Neural progenitor cell (in vitro differentiated cells): ENCODE results near the gene TVP23B. TPM values are rescaled to one million over a fixed set of nuclear protein-coding genes. Genes with fewer than 3 reads are reported as not detected.
"Not testable (repeated sequence)": the region's sequence is repeated elsewhere in the genome, so short reads cannot be mapped to it uniquely, and the experiment has no call there.

Experiments
- DNase-seq: peaks from one replicate; pipeline ENCODE4 v3.0.0-alpha.2; 2016; ENCODE audit warnings: low spot score
- H2AFZ ChIP-seq: fragments of 200-600 bp; sonication (generic); replicated peaks from 2 replicates; pipeline ENCODE4 v1.6.1; 2016; ENCODE audit warnings: antibody characterized with exemption
- H3F3A ChIP-seq: fragments of 200-600 bp; sonication (generic); 2 replicates; pipeline ENCODE4 v1.6.1; 2016; ENCODE audit warnings: antibody characterized with exemption, low read depth
- H3K27ac ChIP-seq: fragments of 200-600 bp; sonication (generic); 2 replicates; pipeline ENCODE4 v1.5.1; 2016; ENCODE audit warnings: mild to moderate bottlenecking
- H3K27me3 ChIP-seq: fragments of 200-600 bp; sonication (generic); 2 replicates; pipeline ENCODE4 v1.6.1; 2016; ENCODE audit warnings: mild to moderate bottlenecking, moderate library complexity
- H3K36me3 ChIP-seq: fragments of 200-600 bp; sonication (generic); 2 replicates; pipeline ENCODE4 v1.5.1; 2016
- H3K4me1 ChIP-seq: fragments of 200-600 bp; sonication (generic); 2 replicates; pipeline ENCODE4 v1.6.1; 2016; ENCODE audit warnings: mixed run types
- H3K4me2 ChIP-seq: fragments of 200-600 bp; sonication (generic); 2 replicates; pipeline ENCODE4 v1.6.1; 2016
- H3K4me3 ChIP-seq: fragments of 200-600 bp; sonication (generic); 2 replicates; pipeline ENCODE4 v1.5.1; 2016
- H3K79me2 ChIP-seq: fragments of 200-600 bp; sonication (generic); 2 replicates; pipeline ENCODE4 v1.6.1; 2016; ENCODE audit warnings: low read depth
- H3K9ac ChIP-seq: fragments of 200-600 bp; sonication (generic); 2 replicates; pipeline ENCODE4 v1.6.1; 2016
- H3K9me3 ChIP-seq: fragments of 200-600 bp; sonication (generic); 2 replicates; pipeline ENCODE4 v1.5.1; 2016; ENCODE audit warnings: low read depth
- H4K20me1 ChIP-seq: fragments of 200-600 bp; sonication (generic); 2 replicates; pipeline ENCODE4 v1.6.1; 2016; ENCODE audit warnings: low read depth
- H3K27ac Mint-ChIP-seq: 3 replicates; pipeline ENCODE4 v1.8.0; 2021; ENCODE audit warnings: mixed read lengths
- H3K27me3 Mint-ChIP-seq: 2 replicates; pipeline ENCODE4 v1.8.0; 2022; ENCODE audit warnings: low read depth, mild to moderate bottlenecking, inconsistent platforms, moderate library complexity, mixed read lengths; ENCODE audit not compliant: insufficient read depth
- H3K36me3 Mint-ChIP-seq: 3 replicates; pipeline ENCODE4 v1.8.0; 2021; ENCODE audit warnings: mixed read lengths
- H3K4me1 Mint-ChIP-seq: 3 replicates; pipeline ENCODE4 v1.8.0; 2021; ENCODE audit warnings: mixed read lengths
- H3K4me3 Mint-ChIP-seq: 3 replicates; pipeline ENCODE4 v1.8.0; 2021; ENCODE audit warnings: mild to moderate bottlenecking, moderate library complexity, mixed read lengths
- H3K9me3 Mint-ChIP-seq: 3 replicates; pipeline ENCODE4 v1.8.0; 2020; ENCODE audit warnings: mixed read lengths
- total RNA-seq: library from RNA; depleted of rRNA; stranded (reverse); fragments of >200 nt; gene quantifications from 2 replicates; pipeline ENCODE4 v1.2.3, GENCODE V29; 2015; ENCODE audit warnings: low replicate concordance

The TVP23B gene
- 33.0 and 49.6 TPM in 2 replicates for total RNA-seq

DNA sequence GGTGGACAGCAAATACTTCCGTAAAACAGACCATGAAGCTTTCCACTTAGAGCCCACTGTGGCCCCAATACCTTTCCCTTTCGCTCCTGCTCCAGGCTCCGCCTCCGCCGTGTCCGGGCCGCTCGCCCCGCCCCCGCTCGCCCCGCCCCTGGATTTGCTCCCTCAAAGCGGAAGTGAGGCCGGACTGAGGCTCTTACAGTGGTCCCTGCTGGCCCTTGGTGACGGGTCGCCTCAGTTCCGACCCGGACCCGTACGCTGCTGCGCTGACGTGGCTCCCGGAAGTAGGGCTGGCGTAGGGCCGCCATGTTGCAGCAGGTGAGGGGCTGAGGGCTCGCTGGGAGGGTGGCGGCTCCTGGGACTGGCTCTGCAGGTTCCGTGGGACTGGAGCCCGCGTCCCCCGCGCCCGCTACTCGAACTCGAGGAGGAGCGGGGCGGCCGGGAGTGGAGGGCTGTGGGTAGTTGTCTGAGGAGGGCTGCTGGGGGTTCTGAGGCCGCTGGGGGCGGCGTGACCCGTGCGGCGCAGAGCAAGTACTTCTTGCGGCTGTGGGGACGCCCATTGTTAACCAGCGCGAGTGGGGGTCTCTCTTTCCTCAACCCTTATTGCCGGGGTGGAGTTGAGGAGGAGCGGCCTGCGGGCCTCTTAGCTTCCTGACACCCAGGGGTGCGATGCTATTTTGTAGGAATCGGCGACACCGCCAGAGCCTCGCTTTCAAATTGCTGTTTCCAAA, at the start of gene TVP23B:
Gene TVP23B (plus strand): TSS at position 193 of the 728 bp plus-strand sequence. CDS start 111 bp downstream, at position 304.
- Histone ChIP-seq H3K79me2 (peaks cover 36% of the 10 kb centered on the region), H3K4me2 (peak within 1 kb of the TSS; percentile 79), H3K9ac (peak within 1 kb of the TSS; percentile 58), H3K4me3 (peak within 1 kb of the TSS; percentile 68)
- H2AFZ ChIP-seq, H3K27me3 ChIP-seq, H3K9me3 ChIP-seq, H3K36me3 ChIP-seq, H3K4me1 Mint-ChIP-seq, H4K20me1 ChIP-seq, H3K27me3 Mint-ChIP-seq, H3K4me1 ChIP-seq, H3K36me3 Mint-ChIP-seq, H3K27ac ChIP-seq, H3K9me3 Mint-ChIP-seq, H3F3A ChIP-seq: not testable (repeated sequence)
- H3K27ac Mint-ChIP-seq = peak within 1 kb of the TSS; percentile 93
- peak within 1 kb of the TSS; percentile 94 for H3K4me3 Mint-ChIP-seq
- peak; percentile 97 for DNase-seq

DNA sequence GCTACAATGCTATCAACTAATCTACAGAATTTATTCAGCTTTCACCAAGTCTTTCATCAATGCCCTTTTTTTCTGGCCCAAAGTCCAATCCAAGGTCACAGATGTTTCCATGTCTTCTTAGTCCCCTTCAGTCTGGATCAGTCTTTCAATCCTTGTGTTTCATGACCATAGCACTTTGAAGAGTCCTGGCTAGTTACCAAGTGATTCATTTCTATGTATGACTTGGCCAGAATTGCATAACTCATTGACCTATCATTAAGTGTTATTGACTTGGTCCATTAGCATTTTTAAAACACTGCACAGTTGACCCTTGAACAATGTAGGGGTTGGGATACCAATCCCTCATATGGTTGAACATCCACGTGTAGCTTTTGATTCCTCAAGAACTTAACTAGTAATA, 48.5 kb upstream of the TVP23B start:
- not testable (repeated sequence) for H3K9me3 Mint-ChIP-seq, H3K27ac Mint-ChIP-seq

DNA sequence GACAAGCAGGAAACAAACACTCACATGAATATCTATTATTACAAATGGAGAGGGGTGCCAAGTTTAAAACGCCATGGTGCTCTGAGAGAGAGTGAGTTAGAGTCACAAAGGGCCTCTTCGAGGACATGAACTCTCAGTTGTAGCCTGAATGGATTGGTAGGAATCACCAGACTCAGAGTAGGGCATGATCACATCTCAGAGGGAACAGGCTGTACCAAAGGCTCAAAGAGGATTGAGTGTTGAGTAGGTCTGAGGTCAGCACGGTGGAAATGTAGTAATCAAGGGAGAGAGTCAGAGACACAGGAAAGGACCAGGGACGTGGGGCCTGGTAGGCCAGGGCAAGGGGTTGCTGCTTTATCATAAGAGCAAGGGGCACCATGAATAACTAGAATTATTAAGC, 47.6 kb upstream of the TVP23B start:
- H3K4me1 Mint-ChIP-seq, H3K27me3 Mint-ChIP-seq, H3K4me3 ChIP-seq, H3K9ac ChIP-seq, H2AFZ ChIP-seq, H3K9me3 ChIP-seq, H3K79me2 ChIP-seq, DNase-seq, H3K27me3 ChIP-seq, H3K4me1 ChIP-seq, H3K27ac ChIP-seq, H3K4me3 Mint-ChIP-seq, H3K36me3 ChIP-seq, H4K20me1 ChIP-seq, H3F3A ChIP-seq, H3K4me2 ChIP-seq, H3K27ac Mint-ChIP-seq, H3K9me3 Mint-ChIP-seq, H3K36me3 Mint-ChIP-seq: not testable (repeated sequence)

More for the DNA sequence above, 48.5 kb upstream of the TVP23B start:
- not testable (repeated sequence) for H3K36me3 ChIP-seq, H3K27me3 ChIP-seq, H3K79me2 ChIP-seq, H3K9ac ChIP-seq, H3K27me3 Mint-ChIP-seq, H2AFZ ChIP-seq, H3K4me3 ChIP-seq, H3K4me1 ChIP-seq, H3F3A ChIP-seq, H4K20me1 ChIP-seq, H3K4me2 ChIP-seq, H3K36me3 Mint-ChIP-seq, H3K27ac ChIP-seq, H3K4me3 Mint-ChIP-seq, H3K4me1 Mint-ChIP-seq, DNase-seq, H3K9me3 ChIP-seq

DNA sequence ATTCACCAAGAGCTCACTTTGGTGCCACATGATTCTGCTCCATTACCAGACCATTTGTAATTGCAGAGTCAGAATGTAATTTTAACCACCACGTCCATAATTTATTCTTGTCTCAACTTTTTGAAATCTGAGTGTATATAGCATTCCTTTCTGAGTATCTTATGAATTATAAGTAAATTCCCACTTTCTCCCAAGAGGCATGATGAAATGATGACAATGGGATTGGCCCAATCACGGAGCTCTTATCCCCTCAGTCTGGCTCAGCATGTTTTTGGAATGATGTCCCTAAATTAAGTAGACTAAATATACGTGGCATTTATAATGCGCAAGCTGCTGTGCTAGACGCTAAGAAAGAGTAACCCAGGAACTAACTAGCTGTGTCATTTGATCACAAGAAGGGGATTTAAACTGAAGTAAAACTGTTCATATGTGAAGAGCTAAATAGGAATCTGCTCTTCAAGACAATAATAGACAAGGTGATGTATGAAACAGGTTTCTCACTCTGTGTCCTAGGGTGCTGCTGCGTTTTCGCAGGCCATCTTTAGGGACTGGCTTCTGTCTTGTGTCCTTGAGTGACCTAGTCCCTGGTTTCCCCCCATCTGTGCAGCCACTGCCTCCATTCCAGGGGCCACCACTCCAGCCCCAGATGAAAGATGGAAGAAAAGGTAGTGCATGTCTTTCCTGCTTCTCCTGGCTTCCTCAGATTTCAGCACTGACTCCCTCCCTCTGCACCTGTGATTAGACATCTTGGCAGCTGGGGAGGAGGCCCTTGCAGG, 41.2 kb upstream of the TVP23B start:
- H3K36me3 ChIP-seq, H3K9ac ChIP-seq, H3K27me3 ChIP-seq, H4K20me1 ChIP-seq, H3K27me3 Mint-ChIP-seq, H3F3A ChIP-seq, H2AFZ ChIP-seq, DNase-seq, H3K4me3 ChIP-seq, H3K4me1 ChIP-seq, H3K9me3 ChIP-seq, H3K36me3 Mint-ChIP-seq, H3K27ac Mint-ChIP-seq, H3K79me2 ChIP-seq, H3K4me1 Mint-ChIP-seq, H3K4me3 Mint-ChIP-seq, H3K4me2 ChIP-seq, H3K27ac ChIP-seq, H3K9me3 Mint-ChIP-seq: not testable (repeated sequence)

GRCh38 chr17:18741228-18741627, 39.8 kb upstream of the TVP23B start:
- H3K27me3 ChIP-seq, H3K4me3 ChIP-seq, H3K27ac ChIP-seq, H2AFZ ChIP-seq, H3K36me3 Mint-ChIP-seq, DNase-seq, H3K27me3 Mint-ChIP-seq, H3K79me2 ChIP-seq, H3K36me3 ChIP-seq, H3K9me3 ChIP-seq, H3K4me1 ChIP-seq, H3K9ac ChIP-seq, H3F3A ChIP-seq, H3K4me1 Mint-ChIP-seq, H3K4me3 Mint-ChIP-seq, H3K4me2 ChIP-seq, H3K27ac Mint-ChIP-seq, H3K9me3 Mint-ChIP-seq, H4K20me1 ChIP-seq: not testable (repeated sequence)

DNA sequence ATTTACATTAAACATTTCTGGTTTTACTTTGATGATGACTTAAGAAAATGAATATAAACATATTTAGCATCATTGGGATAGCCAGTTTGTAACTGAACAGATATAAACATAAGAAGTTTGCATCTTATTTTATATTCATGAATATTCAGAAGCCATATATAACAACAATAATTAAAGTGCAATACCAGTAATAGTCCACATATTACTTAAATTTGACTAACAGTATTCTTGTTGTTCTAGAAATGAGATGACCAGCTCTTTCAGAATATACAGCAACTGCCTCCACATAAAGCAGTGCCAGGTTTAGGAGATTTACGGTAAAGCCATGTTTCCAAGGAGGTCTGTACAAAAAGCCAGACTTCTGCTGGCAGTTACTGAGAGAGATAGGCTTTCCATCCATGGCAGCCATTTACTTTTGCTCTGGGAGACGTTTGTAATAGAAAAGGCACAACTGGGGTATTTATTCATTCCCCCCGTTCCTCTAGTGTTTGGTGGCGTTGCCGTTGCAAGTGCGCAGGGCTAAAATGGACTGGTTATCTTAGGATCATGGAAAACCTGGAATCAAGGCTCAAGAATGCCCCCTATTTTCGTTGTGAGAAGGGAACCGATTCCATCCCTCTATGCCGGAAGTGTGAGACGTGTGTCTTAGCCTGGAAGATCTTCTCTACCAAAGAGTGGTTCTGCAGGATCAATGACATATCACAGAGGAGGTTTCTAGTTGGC, 37.1 kb upstream of the TVP23B start, which contains the start of gene FBXW10:
Gene FBXW10 (plus strand): TSS at position 356 of the 723 bp plus-strand sequence. CDS start 191 bp downstream, at position 547.
- H3K4me2 ChIP-seq, H3K9me3 Mint-ChIP-seq, H3K27me3 ChIP-seq, H3K9me3 ChIP-seq, H3K4me1 ChIP-seq, H3F3A ChIP-seq, H3K36me3 ChIP-seq, H3K4me1 Mint-ChIP-seq, DNase-seq, H3K36me3 Mint-ChIP-seq, H3K4me3 ChIP-seq, H3K9ac ChIP-seq, H3K27me3 Mint-ChIP-seq, H3K79me2 ChIP-seq, H3K27ac Mint-ChIP-seq, H4K20me1 ChIP-seq, H3K4me3 Mint-ChIP-seq, H3K27ac ChIP-seq: not testable (repeated sequence)
- peak within 1 kb of the TSS; percentile 57 for H2AFZ ChIP-seq

- H3K4me2 ChIP-seq, H3K4me1 ChIP-seq, H2AFZ ChIP-seq, H3K4me1 Mint-ChIP-seq, H3K79me2 ChIP-seq, H3K27ac Mint-ChIP-seq, H3K27me3 Mint-ChIP-seq, H4K20me1 ChIP-seq, H3K36me3 Mint-ChIP-seq, H3K9me3 Mint-ChIP-seq, H3K4me3 ChIP-seq, H3K36me3 ChIP-seq, DNase-seq, H3K9me3 ChIP-seq, H3K27me3 ChIP-seq, H3K4me3 Mint-ChIP-seq, H3F3A ChIP-seq, H3K9ac ChIP-seq, H3K27ac ChIP-seq: not testable (repeated sequence)
These were observed 36.3 kb upstream of the TVP23B start for GRCh38 chr17:18744726-18745125.
